Astrocyte (in vitro differentiated cells and primary cell): ENCODE results near the gene DRICH1.
"Not testable (repeated sequence)": the region's sequence is repeated elsewhere in the genome, so short reads cannot be mapped to it uniquely, and the experiment has no call there.

Experiments
- CTCF ChIP-seq: IDR thresholded peaks from 2 replicates; pipeline ENCODE4 v1.5.1; 2011; ENCODE audit warnings: low read depth, mild to moderate bottlenecking, inconsistent platforms, low read length, moderate library complexity; ENCODE audit not compliant: insufficient read depth
- EZH2 ChIP-seq: IDR thresholded peaks from 2 replicates; pipeline ENCODE4 v1.6.1; 2012; ENCODE audit warnings: mild to moderate bottlenecking, low read length, inconsistent platforms; ENCODE audit not compliant: insufficient read depth

- TF ChIP-seq CTCF, EZH2: not testable (repeated sequence)
These were observed 8.1 kb upstream of the DRICH1 start for GRCh38 chr22:23640206-23640605.
